Measurements from ENCODE around the gene TXNDC16. TPM values are rescaled to one million over a fixed set of nuclear protein-coding genes. Genes with fewer than 3 reads are reported as not detected.

Gene TXNDC16
- total and polyA plus RNA-seq, 9 of the 15 experiments (the other 6 are each of a cell fraction or from before 2014, with no cell fraction given), result 1.8 to 6.2 (median 4.9) TPM

- no peaks in the 10 kb centered on the region for H3K9me1 ChIP-seq (ENCODE audit: control insufficient read depth, insufficient read depth, low read length)
- H3K4me1 ChIP-seq (replicated peaks in 1 of 2; ENCODE audit: control insufficient read depth in 2 of 2, insufficient read depth in 2 of 2, low read length in 2 of 2), result peaks cover 3 to 12% of the 10 kb centered on the region in 2 experiments; a peak in 3 of 5 replicates
- H4K20me1 ChIP-seq (replicated peaks; ENCODE audit: control insufficient read depth, insufficient read depth, low read length), result no peaks in the 10 kb centered on the region
- peak overlapping the region; percentile 22; the same call in 2 of the 3 replicates for H3K27ac ChIP-seq (ENCODE audit: extremely low read depth, low read depth, low read length)
- ATAC-seq, result peak; percentile 82
- H3K27me3 ChIP-seq (ENCODE audit: control insufficient read depth in 2 of 2, insufficient read depth in 2 of 2, low read length in 2 of 2), result no peaks in the 10 kb centered on the region
- CTCF ChIA-PET (ENCODE audit: low intra/inter-chr PET ratio), result no interaction called here
- H3K79me2 ChIP-seq (ENCODE audit: control insufficient read depth, insufficient read depth, low read length), result no peaks in the 10 kb centered on the region
- in situ Hi-C loops (cut with MboI) (no loop called here), intact Hi-C loops (cut with micrococcal nuclease) (no loop called here)
- peak overlapping the region; percentile 58 for H2AFZ ChIP-seq (ENCODE audit: low read depth, low read length)
- POLR2A ChIA-PET, result interaction anchor here (0.6 kb wide), 1 partner anchor 282 kb away, joined by 3 read pairs; no protein-coding TSS in a partner anchor
- no peaks in the 10 kb centered on the region for H3K9me3 ChIP-seq (replicated peaks; ENCODE audit: control insufficient read depth, insufficient read depth, low read depth, low read length)
- BruUV-seq (replicated peaks), result no TSS peak
- no peak overlapping the region for H3K9ac ChIP-seq (ENCODE audit: insufficient read depth in 1 of 2, low read depth in 2 of 2, low read length in 2 of 2)
- TF ChIP-seq ARID1B (IDR thresholded peaks at IDR 0.05) (peak; percentile 38; the same call in 1 of the 2 replicates), ZNF146 (CRISPR knock-in tag; IDR thresholded peaks at IDR 0.05; ENCODE audit: unreplicated experiment) (no peak), MAX (CRISPR knock-in tag; IDR thresholded peaks at IDR 0.05) (no peak), KLF10 (CRISPR knock-in tag; IDR thresholded peaks at IDR 0.05) (no peak), CBFA2T3 (IDR thresholded peaks at IDR 0.05) (peak; percentile 50), ZNF586 (CRISPR knock-in tag; conservative IDR thresholded peaks at IDR 0.05) (no peak), XRCC3 (IDR thresholded peaks at IDR 0.05) (no peak), TCF3 (CRISPR knock-in tag; IDR thresholded peaks at IDR 0.05) (peak; percentile 20; the same call in 1 of the 2 replicates), TEAD4 (IDR thresholded peaks at IDR 0.05; ENCODE audit: low read length) (0 out of 2 replicates have a peak, but pooled peaks have one; percentile 15), TEAD4 (CRISPR knock-in tag; IDR thresholded peaks at IDR 0.05; ENCODE audit: borderline replicate concordance) (no peak), ZNF282 (CRISPR knock-in tag; IDR thresholded peaks at IDR 0.05) (no peak), E2F3 (CRISPR knock-in tag; IDR thresholded peaks at IDR 0.05) (no peak), CBFA2T2 (conservative IDR thresholded peaks at IDR 0.05) (0 out of 2 replicates have a peak, but pooled peaks have one; percentile 11), CTBP1 (IDR thresholded peaks at IDR 0.05; ENCODE audit: borderline replicate concordance) (no peak), TEAD1 (CRISPR knock-in tag; IDR thresholded peaks at IDR 0.05) (no peak)
- TF ChIP-seq, protein P1, sequence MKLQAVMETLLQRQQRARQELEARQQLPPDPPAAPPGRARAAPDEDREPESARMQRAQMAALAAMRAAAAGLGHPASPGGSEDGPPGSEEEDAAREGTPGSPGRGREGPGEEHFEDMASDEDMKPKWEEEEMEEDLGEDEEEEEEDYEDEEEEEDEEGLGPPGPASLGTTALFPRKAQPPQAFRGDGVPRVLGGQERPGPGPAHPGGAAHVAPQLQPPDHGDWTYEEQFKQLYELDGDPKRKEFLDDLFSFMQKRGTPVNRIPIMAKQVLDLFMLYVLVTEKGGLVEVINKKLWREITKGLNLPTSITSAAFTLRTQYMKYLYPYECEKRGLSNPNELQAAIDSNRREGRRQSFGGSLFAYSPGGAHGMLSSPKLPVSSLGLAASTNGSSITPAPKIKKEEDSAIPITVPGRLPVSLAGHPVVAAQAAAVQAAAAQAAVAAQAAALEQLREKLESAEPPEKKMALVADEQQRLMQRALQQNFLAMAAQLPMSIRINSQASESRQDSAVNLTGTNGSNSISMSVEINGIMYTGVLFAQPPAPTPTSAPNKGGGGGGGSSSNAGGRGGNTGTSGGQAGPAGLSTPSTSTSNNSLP (IDR thresholded peaks at IDR 0.05; ENCODE audit: borderline replicate concordance, low read depth, low read length), result no peak
- no peaks in the 10 kb centered on the region; the same call in 2 of the 3 replicates for H3K36me3 ChIP-seq (ENCODE audit: control insufficient read depth, insufficient read depth, low read length)
- no peak overlapping the region for H3K4me3 ChIP-seq
- no peak overlapping the region for H3K4me2 ChIP-seq (ENCODE audit: insufficient read depth, low read length)
- no peak for FAIRE-seq
- DNase-seq (ENCODE audit: extremely low read depth in 1 of 4, low spot score in 3 of 4), result peak in 2 of 4 experiments; percentile 15 to 41
- 2% methylated on average over 4 of the region's 4 CpGs for WGBS (ENCODE audit: insufficient coverage, low coverage, missing lambda C conversion rate)
These were observed 38.1 kb downstream of the TXNDC16 start for GRCh38 chr14:52514046-52514811.

Measured in K562 (cell line).